ENCODE measurements around the gene DET1.
"Not testable (repeated sequence)": the region's sequence is repeated elsewhere in the genome, so short reads cannot be mapped to it uniquely, and the experiment has no call there.

DNA sequence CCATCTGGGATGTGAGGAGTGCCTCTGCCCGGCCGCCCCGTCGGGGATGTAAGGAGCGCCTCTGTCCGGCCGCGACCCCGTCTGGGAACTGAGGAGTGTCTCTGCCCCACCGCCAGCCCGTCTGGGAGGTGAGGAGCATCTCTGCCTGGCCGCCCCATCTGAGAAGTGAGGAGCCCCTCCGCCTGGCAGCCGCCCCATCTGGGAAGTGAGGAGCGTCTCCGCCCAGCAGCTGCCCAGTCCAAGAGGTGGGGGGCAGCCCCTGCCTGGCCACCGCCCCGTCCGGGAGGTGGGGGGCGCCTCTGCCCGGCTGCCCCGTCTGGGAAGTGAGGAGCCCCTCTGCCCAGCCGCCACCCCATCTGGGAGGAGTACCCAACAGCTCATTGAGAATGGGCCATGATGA, 22.4 kb downstream of the DET1 start:
- TF ChIP-seq POLR2AphosphoS5 (IDR thresholded peaks at IDR 0.05; ENCODE audit: low read depth, low read length); JUND (IDR thresholded peaks at IDR 0.05); TAF1 (IDR thresholded peaks at IDR 0.05; ENCODE audit: borderline replicate concordance, low read depth, low read length); RCOR1 (IDR thresholded peaks at IDR 0.05; ENCODE audit: low read length); YY1 (IDR thresholded peaks at IDR 0.05; ENCODE audit: low read depth); EP300 (IDR thresholded peaks at IDR 0.05; ENCODE audit: borderline replicate concordance in 1 of 2, low read depth in 1 of 2, low read length in 1 of 2); RAD21 (IDR thresholded peaks at IDR 0.05; ENCODE audit: low read length): not testable (repeated sequence)
- TF ChIP-seq, protein P1, sequence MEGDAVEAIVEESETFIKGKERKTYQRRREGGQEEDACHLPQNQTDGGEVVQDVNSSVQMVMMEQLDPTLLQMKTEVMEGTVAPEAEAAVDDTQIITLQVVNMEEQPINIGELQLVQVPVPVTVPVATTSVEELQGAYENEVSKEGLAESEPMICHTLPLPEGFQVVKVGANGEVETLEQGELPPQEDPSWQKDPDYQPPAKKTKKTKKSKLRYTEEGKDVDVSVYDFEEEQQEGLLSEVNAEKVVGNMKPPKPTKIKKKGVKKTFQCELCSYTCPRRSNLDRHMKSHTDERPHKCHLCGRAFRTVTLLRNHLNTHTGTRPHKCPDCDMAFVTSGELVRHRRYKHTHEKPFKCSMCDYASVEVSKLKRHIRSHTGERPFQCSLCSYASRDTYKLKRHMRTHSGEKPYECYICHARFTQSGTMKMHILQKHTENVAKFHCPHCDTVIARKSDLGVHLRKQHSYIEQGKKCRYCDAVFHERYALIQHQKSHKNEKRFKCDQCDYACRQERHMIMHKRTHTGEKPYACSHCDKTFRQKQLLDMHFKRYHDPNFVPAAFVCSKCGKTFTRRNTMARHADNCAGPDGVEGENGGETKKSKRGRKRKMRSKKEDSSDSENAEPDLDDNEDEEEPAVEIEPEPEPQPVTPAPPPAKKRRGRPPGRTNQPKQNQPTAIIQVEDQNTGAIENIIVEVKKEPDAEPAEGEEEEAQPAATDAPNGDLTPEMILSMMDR (IDR thresholded peaks at IDR 0.05): not testable (repeated sequence)
- TF ChIP-seq, protein P2, sequence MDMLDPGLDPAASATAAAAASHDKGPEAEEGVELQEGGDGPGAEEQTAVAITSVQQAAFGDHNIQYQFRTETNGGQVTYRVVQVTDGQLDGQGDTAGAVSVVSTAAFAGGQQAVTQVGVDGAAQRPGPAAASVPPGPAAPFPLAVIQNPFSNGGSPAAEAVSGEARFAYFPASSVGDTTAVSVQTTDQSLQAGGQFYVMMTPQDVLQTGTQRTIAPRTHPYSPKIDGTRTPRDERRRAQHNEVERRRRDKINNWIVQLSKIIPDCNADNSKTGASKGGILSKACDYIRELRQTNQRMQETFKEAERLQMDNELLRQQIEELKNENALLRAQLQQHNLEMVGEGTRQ (IDR thresholded peaks at IDR 0.05; ENCODE audit: borderline replicate concordance, low read depth, low read length): not testable (repeated sequence)
- TF ChIP-seq, protein P3, sequence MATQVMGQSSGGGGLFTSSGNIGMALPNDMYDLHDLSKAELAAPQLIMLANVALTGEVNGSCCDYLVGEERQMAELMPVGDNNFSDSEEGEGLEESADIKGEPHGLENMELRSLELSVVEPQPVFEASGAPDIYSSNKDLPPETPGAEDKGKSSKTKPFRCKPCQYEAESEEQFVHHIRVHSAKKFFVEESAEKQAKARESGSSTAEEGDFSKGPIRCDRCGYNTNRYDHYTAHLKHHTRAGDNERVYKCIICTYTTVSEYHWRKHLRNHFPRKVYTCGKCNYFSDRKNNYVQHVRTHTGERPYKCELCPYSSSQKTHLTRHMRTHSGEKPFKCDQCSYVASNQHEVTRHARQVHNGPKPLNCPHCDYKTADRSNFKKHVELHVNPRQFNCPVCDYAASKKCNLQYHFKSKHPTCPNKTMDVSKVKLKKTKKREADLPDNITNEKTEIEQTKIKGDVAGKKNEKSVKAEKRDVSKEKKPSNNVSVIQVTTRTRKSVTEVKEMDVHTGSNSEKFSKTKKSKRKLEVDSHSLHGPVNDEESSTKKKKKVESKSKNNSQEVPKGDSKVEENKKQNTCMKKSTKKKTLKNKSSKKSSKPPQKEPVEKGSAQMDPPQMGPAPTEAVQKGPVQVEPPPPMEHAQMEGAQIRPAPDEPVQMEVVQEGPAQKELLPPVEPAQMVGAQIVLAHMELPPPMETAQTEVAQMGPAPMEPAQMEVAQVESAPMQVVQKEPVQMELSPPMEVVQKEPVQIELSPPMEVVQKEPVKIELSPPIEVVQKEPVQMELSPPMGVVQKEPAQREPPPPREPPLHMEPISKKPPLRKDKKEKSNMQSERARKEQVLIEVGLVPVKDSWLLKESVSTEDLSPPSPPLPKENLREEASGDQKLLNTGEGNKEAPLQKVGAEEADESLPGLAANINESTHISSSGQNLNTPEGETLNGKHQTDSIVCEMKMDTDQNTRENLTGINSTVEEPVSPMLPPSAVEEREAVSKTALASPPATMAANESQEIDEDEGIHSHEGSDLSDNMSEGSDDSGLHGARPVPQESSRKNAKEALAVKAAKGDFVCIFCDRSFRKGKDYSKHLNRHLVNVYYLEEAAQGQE (IDR thresholded peaks at IDR 0.05; ENCODE audit: low read depth, low read length): not testable (repeated sequence)
